ENCODE results near the gene CTSL. TPM values are rescaled to one million over a fixed set of nuclear protein-coding genes. Genes with fewer than 3 reads are reported as not detected.

CTSL gene
- total RNA-seq, 1 experiment from 2014 or later: not detected

DNA sequence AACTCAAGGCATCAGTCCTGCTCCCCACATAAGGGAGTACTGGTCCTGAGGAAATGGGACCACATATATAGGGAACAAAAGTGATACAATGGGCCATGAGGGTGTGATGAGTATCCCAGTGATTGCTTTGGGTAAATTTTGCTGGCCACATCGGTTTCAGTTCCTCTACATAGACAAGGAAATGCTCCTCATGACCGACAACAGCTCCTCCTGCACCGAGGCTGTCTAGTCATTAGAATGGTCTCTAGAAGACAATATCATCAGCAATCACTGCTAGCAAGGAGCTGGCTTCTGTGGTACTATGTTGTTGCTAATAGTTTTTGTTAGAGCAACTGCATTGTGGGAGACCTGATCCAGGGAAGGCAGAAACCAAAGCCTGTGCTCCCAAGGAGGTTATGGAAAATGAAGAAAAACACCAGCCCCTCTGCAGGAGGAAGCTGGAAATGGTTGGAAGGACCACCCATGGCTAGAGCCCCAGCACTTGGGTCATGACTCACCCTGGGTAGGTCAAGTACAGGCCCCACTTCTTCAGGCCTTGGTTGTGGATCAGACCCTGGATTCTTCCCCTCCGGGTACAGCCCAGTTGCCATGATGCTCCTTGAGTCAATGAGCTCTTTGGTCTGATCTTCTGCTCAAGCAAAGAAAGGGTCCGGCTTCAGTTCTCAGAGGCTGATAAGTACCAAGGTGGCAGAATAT lies 3.4 kb upstream of the CTSL start:
- no peak overlapping the region for H3K4me3 ChIP-seq (ENCODE audit: low read length)
- H3K27me3 ChIP-seq (ENCODE audit: low read length): no peaks in the 10 kb centered on the region
- no peaks in the 10 kb centered on the region for H3K9me3 ChIP-seq (ENCODE audit: low read length)
- no peaks in the 10 kb centered on the region for H4K20me1 ChIP-seq (ENCODE audit: insufficient read depth, low read depth, low read length)
- no peaks in the 10 kb centered on the region for H3K79me2 ChIP-seq (ENCODE audit: low read length)
- H3K4me2 ChIP-seq (ENCODE audit: low read depth, low read length, poor library complexity, severe bottlenecking): no peak overlapping the region
- H3K9me2 ChIP-seq (replicated peaks; ENCODE audit: insufficient read depth, low read length): no peaks in the 10 kb centered on the region
- no peaks in the 10 kb centered on the region for H3K36me3 ChIP-seq (ENCODE audit: insufficient read depth, low read length)
- no peaks in the 10 kb centered on the region for H3K4me1 ChIP-seq (ENCODE audit: low read length)
- no peak overlapping the region for H3K9ac ChIP-seq (ENCODE audit: low read length)
- no peak for DNase-seq
- H3K27ac ChIP-seq (ENCODE audit: low read length): no peak overlapping the region
- H2AFZ ChIP-seq (ENCODE audit: low read length): no peak overlapping the region

- Histone ChIP-seq H3K36me3 (ENCODE audit: insufficient read depth, low read length) (no peaks in the 10 kb centered on the region), H3K9ac (ENCODE audit: low read length) (no peak overlapping the region), H3K4me2 (ENCODE audit: low read depth, low read length, poor library complexity, severe bottlenecking) (no peak overlapping the region), H3K79me2 (ENCODE audit: low read length) (no peaks in the 10 kb centered on the region), H3K27me3 (ENCODE audit: low read length) (no peaks in the 10 kb centered on the region), H3K27ac (ENCODE audit: low read length) (no peak overlapping the region), H4K20me1 (ENCODE audit: insufficient read depth, low read depth, low read length) (no peaks in the 10 kb centered on the region), H3K9me3 (ENCODE audit: low read length) (no peaks in the 10 kb centered on the region), H3K4me1 (ENCODE audit: low read length) (no peaks in the 10 kb centered on the region), H2AFZ (ENCODE audit: low read length) (no peak overlapping the region), H3K4me3 (ENCODE audit: low read length) (no peak overlapping the region), H3K9me2 (replicated peaks; ENCODE audit: insufficient read depth, low read length) (no peaks in the 10 kb centered on the region)
- DNase-seq: no peak
Observed at GRCh38 chr9:87725356-87725899, 491 bp upstream of the CTSL start.

DNA sequence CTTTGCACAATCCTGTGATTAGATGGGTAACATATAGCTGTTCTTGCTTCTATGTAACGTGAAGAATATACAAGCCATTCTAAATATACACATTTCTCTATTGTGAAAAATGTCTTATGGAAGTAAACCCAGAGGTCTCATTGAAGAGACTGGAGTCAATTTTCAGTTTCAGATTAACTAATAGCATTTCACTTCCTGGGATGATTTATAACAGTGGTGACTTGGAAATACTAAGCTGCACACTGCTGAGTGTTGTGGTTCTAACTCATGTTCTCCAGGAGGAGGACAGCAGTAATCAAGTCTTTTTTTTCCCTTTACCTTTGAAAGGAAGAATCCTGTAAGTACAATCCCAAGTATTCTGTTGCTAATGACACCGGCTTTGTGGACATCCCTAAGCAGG lies 3.3 kb downstream of the CTSL start:
- H3K4me2 ChIP-seq (ENCODE audit: low read depth, low read length, poor library complexity, severe bottlenecking): no peak overlapping the region
- no peak for DNase-seq

GRCh38 chr9:87731321-87731720 lies 5.4 kb downstream of the CTSL start:
- Histone ChIP-seq H3K4me3 (ENCODE audit: low read length) (no peak overlapping the region), H3K9me2 (replicated peaks; ENCODE audit: insufficient read depth, low read length) (no peaks in the 10 kb centered on the region), H3K4me2 (ENCODE audit: low read depth, low read length, poor library complexity, severe bottlenecking) (no peak overlapping the region), H3K9me3 (ENCODE audit: low read length) (no peaks in the 10 kb centered on the region), H3K9ac (ENCODE audit: low read length) (no peak overlapping the region), H2AFZ (ENCODE audit: low read length) (no peak overlapping the region), H3K27ac (ENCODE audit: low read length) (no peak overlapping the region), H3K27me3 (ENCODE audit: low read length) (no peaks in the 10 kb centered on the region), H3K36me3 (ENCODE audit: insufficient read depth, low read length) (no peaks in the 10 kb centered on the region), H3K4me1 (ENCODE audit: low read length) (no peaks in the 10 kb centered on the region), H3K79me2 (ENCODE audit: low read length) (no peaks in the 10 kb centered on the region), H4K20me1 (ENCODE audit: insufficient read depth, low read depth, low read length) (no peaks in the 10 kb centered on the region)
- DNase-seq: no peak

More for the DNA sequence above, 3.3 kb downstream of the CTSL start:
- no peak overlapping the region for H3K27ac ChIP-seq (ENCODE audit: low read length)
- no peaks in the 10 kb centered on the region for H4K20me1 ChIP-seq (ENCODE audit: insufficient read depth, low read depth, low read length)
- H3K36me3 ChIP-seq (ENCODE audit: insufficient read depth, low read length): no peaks in the 10 kb centered on the region
- no peak overlapping the region for H2AFZ ChIP-seq (ENCODE audit: low read length)
- H3K9me2 ChIP-seq (replicated peaks; ENCODE audit: insufficient read depth, low read length): no peaks in the 10 kb centered on the region
- no peak overlapping the region for H3K9ac ChIP-seq (ENCODE audit: low read length)
- no peaks in the 10 kb centered on the region for H3K79me2 ChIP-seq (ENCODE audit: low read length)
- no peak overlapping the region for H3K4me3 ChIP-seq (ENCODE audit: low read length)
- H3K4me1 ChIP-seq (ENCODE audit: low read length): no peaks in the 10 kb centered on the region
- H3K9me3 ChIP-seq (ENCODE audit: low read length): no peaks in the 10 kb centered on the region
- H3K27me3 ChIP-seq (ENCODE audit: low read length): no peaks in the 10 kb centered on the region

DNA sequence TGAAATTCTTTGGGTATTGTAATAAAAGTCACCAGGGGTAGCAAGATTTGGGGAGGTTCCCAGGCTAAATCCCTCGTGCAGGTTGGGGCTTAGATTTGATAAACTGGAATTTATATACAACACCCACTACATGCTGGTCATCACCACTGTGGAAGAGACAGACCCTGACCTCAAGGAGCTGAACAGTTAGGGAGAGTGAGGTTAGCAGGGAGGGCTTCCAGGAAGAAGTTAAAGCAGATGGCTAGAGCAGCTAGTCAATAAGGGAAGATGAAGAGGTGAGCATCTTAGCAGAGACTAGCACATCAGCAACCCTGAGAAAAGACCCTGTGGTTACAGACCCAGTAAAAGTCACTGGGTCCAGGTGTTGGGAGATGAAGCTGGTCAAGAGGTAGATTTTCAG lies 6.4 kb downstream of the CTSL start:
- Histone ChIP-seq H3K9me3 (ENCODE audit: low read length) (no peaks in the 10 kb centered on the region), H3K4me1 (ENCODE audit: low read length) (no peaks in the 10 kb centered on the region), H3K4me3 (ENCODE audit: low read length) (no peak overlapping the region), H3K9me2 (replicated peaks; ENCODE audit: insufficient read depth, low read length) (no peaks in the 10 kb centered on the region), H2AFZ (ENCODE audit: low read length) (no peak overlapping the region), H3K27ac (ENCODE audit: low read length) (no peak overlapping the region), H3K36me3 (ENCODE audit: insufficient read depth, low read length) (no peaks in the 10 kb centered on the region), H3K27me3 (ENCODE audit: low read length) (no peaks in the 10 kb centered on the region), H3K4me2 (ENCODE audit: low read depth, low read length, poor library complexity, severe bottlenecking) (no peak overlapping the region), H4K20me1 (ENCODE audit: insufficient read depth, low read depth, low read length) (no peaks in the 10 kb centered on the region), H3K9ac (ENCODE audit: low read length) (no peak overlapping the region), H3K79me2 (ENCODE audit: low read length) (no peaks in the 10 kb centered on the region)
- DNase-seq: no peak

GRCh38 chr9:87732756-87733155 lies 6.8 kb downstream of the CTSL start:
- H3K9ac ChIP-seq (ENCODE audit: low read length): no peak overlapping the region
- H3K4me3 ChIP-seq (ENCODE audit: low read length): no peak overlapping the region
- H3K27me3 ChIP-seq (ENCODE audit: low read length): no peaks in the 10 kb centered on the region
- H3K36me3 ChIP-seq (ENCODE audit: insufficient read depth, low read length): no peaks in the 10 kb centered on the region
- no peaks in the 10 kb centered on the region for H3K9me3 ChIP-seq (ENCODE audit: low read length)
- no peak overlapping the region for H3K4me2 ChIP-seq (ENCODE audit: low read depth, low read length, poor library complexity, severe bottlenecking)
- no peaks in the 10 kb centered on the region for H3K9me2 ChIP-seq (replicated peaks; ENCODE audit: insufficient read depth, low read length)
- no peak overlapping the region for H3K27ac ChIP-seq (ENCODE audit: low read length)
- H4K20me1 ChIP-seq (ENCODE audit: insufficient read depth, low read depth, low read length): no peaks in the 10 kb centered on the region
- no peaks in the 10 kb centered on the region for H3K4me1 ChIP-seq (ENCODE audit: low read length)
- DNase-seq: no peak
- H2AFZ ChIP-seq (ENCODE audit: low read length): no peak overlapping the region
- H3K79me2 ChIP-seq (ENCODE audit: low read length): no peaks in the 10 kb centered on the region

DNA sequence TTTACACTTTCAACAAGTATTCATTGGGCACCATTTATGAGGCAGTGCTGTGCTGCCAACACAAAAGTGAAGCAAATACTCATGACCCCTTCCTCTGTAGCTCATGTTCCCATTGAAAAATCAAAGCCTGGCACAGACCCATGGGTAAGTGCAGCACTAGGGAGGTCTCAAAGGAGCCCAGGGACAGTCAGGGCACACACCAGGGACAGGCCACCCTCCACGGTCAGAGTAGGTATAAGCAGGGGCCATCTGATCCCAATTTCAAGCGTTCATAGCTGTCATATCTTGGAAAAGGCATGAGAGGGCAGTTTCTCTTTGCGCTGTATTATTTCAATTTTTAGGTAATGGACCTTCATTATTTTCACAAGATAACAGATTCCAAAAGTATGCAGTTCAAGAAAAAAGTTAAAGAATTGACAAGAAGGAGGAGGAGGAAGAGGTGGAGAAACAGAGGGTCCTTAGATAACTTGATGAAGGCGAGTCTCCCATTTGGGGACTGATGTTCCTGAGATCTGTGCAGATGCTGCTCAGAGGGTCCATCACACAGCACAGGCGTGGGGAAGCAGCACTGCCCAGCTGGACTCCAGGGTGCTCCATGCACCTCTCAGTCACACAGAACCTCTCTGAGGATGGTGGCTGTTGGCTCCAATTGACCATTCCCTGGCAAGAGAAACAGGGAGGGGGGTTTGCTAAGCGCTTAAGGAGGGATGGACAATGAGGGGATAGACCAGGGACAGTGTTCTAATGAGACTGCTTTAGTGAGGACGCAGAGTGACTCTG lies 7.5 kb downstream of the CTSL start:
- H3K9ac ChIP-seq (ENCODE audit: low read length): no peak overlapping the region
- H3K36me3 ChIP-seq (ENCODE audit: insufficient read depth, low read length): no peaks in the 10 kb centered on the region
- H3K4me1 ChIP-seq (ENCODE audit: low read length): no peaks in the 10 kb centered on the region
- no peak for DNase-seq
- H3K9me2 ChIP-seq (replicated peaks; ENCODE audit: insufficient read depth, low read length): no peaks in the 10 kb centered on the region
- no peaks in the 10 kb centered on the region for H3K27me3 ChIP-seq (ENCODE audit: low read length)
- no peak overlapping the region for H3K27ac ChIP-seq (ENCODE audit: low read length)
- no peaks in the 10 kb centered on the region for H4K20me1 ChIP-seq (ENCODE audit: insufficient read depth, low read depth, low read length)
- no peak overlapping the region for H3K4me3 ChIP-seq (ENCODE audit: low read length)
- H3K79me2 ChIP-seq (ENCODE audit: low read length): no peaks in the 10 kb centered on the region
- H3K9me3 ChIP-seq (ENCODE audit: low read length): no peaks in the 10 kb centered on the region
- no peak overlapping the region for H3K4me2 ChIP-seq (ENCODE audit: low read depth, low read length, poor library complexity, severe bottlenecking)
- H2AFZ ChIP-seq (ENCODE audit: low read length): no peak overlapping the region

DNA sequence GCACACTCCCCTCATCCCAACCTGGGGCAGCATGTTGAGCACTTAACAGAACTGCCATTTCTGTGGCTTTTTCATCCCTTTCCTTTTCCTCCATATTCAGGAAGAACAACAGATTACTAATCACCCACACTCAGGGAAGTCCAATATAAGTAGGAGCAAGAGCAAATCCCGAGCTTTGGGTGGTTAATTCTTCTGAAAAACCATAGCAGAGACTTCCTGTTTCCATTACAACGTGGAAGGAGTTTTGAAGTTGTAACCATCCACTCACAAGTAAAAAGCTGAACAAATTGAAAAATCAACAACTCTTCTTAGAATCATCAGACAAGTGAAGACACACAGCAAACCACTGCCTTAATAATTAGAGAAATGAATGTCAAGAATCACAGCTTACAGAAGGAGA lies 8.2 kb downstream of the CTSL start:
- H3K9me2 ChIP-seq (replicated peaks; ENCODE audit: insufficient read depth, low read length): no peaks in the 10 kb centered on the region
- H3K4me3 ChIP-seq (ENCODE audit: low read length): no peak overlapping the region
- H3K9ac ChIP-seq (ENCODE audit: low read length): no peak overlapping the region
- H3K79me2 ChIP-seq (ENCODE audit: low read length): no peaks in the 10 kb centered on the region
- no peaks in the 10 kb centered on the region for H4K20me1 ChIP-seq (ENCODE audit: insufficient read depth, low read depth, low read length)
- no peak overlapping the region for H3K27ac ChIP-seq (ENCODE audit: low read length)
- no peaks in the 10 kb centered on the region for H3K9me3 ChIP-seq (ENCODE audit: low read length)
- H3K36me3 ChIP-seq (ENCODE audit: insufficient read depth, low read length): no peaks in the 10 kb centered on the region
- no peak for DNase-seq
- H3K4me1 ChIP-seq (ENCODE audit: low read length): no peaks in the 10 kb centered on the region
- no peak overlapping the region for H3K4me2 ChIP-seq (ENCODE audit: low read depth, low read length, poor library complexity, severe bottlenecking)
- H2AFZ ChIP-seq (ENCODE audit: low read length): no peak overlapping the region
- H3K27me3 ChIP-seq (ENCODE audit: low read length): no peaks in the 10 kb centered on the region

Data from Karpas-422 (cell line).